ENCODE data around the gene ABI3. TPM values are rescaled to one million over a fixed set of nuclear protein-coding genes. Genes with fewer than 3 reads are reported as not detected.
"Not testable (repeated sequence)": the region's sequence is repeated elsewhere in the genome, so short reads cannot be mapped to it uniquely, and the experiment has no call there.

ABI3 gene, protein sequence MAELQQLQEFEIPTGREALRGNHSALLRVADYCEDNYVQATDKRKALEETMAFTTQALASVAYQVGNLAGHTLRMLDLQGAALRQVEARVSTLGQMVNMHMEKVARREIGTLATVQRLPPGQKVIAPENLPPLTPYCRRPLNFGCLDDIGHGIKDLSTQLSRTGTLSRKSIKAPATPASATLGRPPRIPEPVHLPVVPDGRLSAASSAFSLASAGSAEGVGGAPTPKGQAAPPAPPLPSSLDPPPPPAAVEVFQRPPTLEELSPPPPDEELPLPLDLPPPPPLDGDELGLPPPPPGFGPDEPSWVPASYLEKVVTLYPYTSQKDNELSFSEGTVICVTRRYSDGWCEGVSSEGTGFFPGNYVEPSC
- total RNA-seq, result 10 to 100 TPM in 1 of 8 experiments, 1 to 10 TPM in 3, under 1 TPM in 2, not detected in 2; 0.17 to 14.1 (median 1.7) TPM

DNA sequence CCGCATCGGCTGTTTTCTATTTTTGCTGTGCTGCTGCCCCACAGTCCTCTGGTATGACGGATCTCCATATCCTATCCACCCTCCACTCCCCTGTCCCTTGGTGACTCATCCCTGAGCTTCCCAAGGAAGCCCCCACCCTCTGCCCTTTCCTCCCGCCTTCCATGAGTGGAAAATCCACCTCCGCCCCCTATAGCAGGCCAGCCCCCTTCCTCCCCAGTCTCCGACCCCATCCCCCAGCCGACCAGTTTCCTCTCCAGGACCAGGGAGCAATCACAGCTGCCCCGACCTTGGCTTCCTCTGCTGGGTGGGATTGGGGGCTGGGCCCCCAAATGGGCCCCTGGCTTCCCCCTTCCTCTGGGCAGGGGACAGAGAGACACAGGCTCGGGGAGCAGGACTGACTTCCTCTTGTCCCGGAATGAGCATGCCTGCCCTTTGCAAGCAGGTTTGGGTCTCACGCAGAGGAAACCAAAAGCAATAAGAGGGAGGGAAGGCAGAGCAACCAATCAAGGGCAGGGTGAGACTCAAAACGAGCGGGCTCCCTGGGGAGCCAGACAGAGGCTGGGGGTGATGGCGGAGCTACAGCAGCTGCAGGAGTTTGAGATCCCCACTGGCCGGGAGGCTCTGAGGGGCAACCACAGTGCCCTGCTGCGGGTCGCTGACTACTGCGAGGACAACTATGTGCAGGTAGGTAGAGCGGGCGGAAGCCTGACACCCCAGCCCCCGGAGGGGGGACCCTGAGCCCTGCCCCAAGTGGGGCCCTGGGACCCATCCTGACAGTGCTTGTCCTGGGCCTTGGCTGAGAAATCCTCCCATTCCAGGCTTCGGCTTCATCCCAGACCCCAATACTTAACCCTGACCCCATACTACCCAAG, at the start of gene ABI3, which contains the start of gene GNGT2:
TSS of gene ABI3 (plus strand) at position 550 of the 872 bp plus-strand sequence. CDS start at position 568, 18 bp downstream.
TSS of gene GNGT2 (minus strand) at position 417 of the 872 bp plus-strand sequence. CDS start 3,152 bp downstream, outside the sequence.
- Histone ChIP-seq H3K4me3 (no peak within 1 kb of the TSS), H3K4me1 (replicated peaks in 1 of 2) (no peaks in the 10 kb centered on the region), H3K27ac (no peak within 1 kb of the TSS)
- ATAC-seq (replicated peaks in 6 of 8), result peak in 3 of 8 experiments; percentile 23 to 81 (median 75)
- in situ Hi-C loops (cut with MboI; ENCODE audit: low pct_unique_long_range_greater_than_20kb in 2 of 9, low sequenced_read_pairs in 9 of 9, unreplicated experiment in 9 of 9), result no loop called here
- WGBS, 10 experiments, result 0 to 80% (median 29%) methylated on average over 1 to 9 of the region's 22 CpGs; no CpG with 5 or more reads in 3 of the 10 experiments

DNA sequence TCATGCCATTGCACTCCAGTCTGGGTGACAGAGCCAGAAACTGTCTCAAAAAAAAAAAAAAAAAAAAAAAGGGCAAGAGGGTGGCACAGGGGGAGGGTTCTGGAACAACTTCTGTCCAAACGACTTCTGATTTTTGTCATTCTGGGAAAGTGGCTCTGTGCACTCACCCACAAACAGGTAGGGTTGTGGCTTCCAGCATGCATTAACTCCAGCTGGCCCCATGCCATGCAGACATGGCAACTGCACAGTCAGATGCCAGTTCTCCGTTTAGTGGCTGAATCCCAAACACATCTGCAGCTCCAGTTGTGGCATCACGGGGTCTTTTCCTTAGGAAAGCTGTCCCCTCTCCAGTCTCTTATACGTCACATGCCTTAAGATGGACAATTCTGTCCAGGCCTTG, 47.6 kb upstream of the ABI3 start:
- Histone ChIP-seq H3K4me3 (no peak overlapping the region), H3K27ac (no peak overlapping the region), H3K4me1 (replicated peaks in 1 of 2) (no peaks in the 10 kb centered on the region)
- ATAC-seq (replicated peaks in 6 of 8), result no peak
- in situ Hi-C loops (cut with MboI; ENCODE audit: low pct_unique_long_range_greater_than_20kb in 2 of 9, low sequenced_read_pairs in 9 of 9, unreplicated experiment in 9 of 9), result no loop called here
- 0 to 77% (median 29%) methylated on average over 1 to 3 of the region's 4 CpGs; no CpG with 5 or more reads in 5 of the 10 experiments for WGBS, 10 experiments

DNA sequence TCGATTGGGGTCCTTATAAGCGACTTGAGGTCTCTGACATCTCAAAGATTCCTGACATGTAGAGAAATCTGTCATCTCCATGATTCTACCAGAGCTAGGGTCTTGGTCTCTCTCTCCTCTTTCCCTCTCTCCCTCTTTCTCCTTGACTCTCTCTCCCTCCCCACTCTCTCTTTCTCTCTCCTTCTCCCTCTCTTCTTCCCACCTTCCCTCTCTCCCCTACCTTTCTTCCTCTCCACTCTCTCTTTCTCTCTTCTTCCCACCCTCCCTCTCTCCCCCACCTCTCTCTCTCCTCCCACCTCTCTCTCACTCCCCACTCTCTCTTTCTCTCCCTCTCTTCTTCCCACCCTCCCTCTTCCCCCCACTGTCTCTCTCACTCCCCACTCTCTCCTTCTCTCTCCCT, 45.4 kb upstream of the ABI3 start:
- in situ Hi-C loops (cut with MboI; ENCODE audit: low pct_unique_long_range_greater_than_20kb in 2 of 9, low sequenced_read_pairs in 9 of 9, unreplicated experiment in 9 of 9), result no loop called here
- no peaks in the 10 kb centered on the region for H3K4me1 ChIP-seq (replicated peaks in 1 of 2)
- no peak for ATAC-seq (replicated peaks in 6 of 8)
- H3K27ac ChIP-seq, result no peak overlapping the region
- no peak overlapping the region for H3K4me3 ChIP-seq
- WGBS, 10 experiments, result 20 to 90% (median 60%) methylated on average over 1 to 2 of the region's 2 CpGs; no CpG with 5 or more reads in 1 of the 10 experiments

DNA sequence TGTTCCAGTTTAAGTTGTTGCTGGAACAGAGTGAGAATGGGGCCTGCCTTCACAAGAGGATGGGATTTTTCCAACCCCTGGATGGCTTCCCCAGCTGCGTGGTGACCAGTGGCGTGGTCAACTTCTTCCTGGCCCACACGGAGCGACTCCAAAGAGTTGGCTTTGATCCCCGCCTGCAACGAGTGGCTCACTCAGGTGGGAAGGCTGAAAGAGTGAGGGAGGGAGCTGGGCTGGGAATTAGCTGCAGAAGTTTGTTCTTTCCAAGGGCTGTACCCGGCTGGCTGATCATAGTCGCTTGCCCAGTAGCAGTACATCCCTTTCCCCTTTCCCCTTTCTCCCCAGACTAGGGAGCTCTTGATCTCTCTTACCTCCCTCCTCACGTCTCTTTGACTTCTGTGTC, 41.8 kb upstream of the ABI3 start:
- no peak for ATAC-seq (replicated peaks in 6 of 8)
- H3K27ac ChIP-seq, result no peak overlapping the region
- no peak overlapping the region for H3K4me3 ChIP-seq
- WGBS, 10 experiments, result 0 to 85% (median 35%) methylated on average over 1 to 6 of the region's 9 CpGs; no CpG with 5 or more reads in 1 of the 10 experiments
- in situ Hi-C loops (cut with MboI; ENCODE audit: low pct_unique_long_range_greater_than_20kb in 2 of 9, low sequenced_read_pairs in 9 of 9, unreplicated experiment in 9 of 9), result no loop called here
- H3K4me1 ChIP-seq (replicated peaks in 1 of 2), result no peaks in the 10 kb centered on the region

DNA sequence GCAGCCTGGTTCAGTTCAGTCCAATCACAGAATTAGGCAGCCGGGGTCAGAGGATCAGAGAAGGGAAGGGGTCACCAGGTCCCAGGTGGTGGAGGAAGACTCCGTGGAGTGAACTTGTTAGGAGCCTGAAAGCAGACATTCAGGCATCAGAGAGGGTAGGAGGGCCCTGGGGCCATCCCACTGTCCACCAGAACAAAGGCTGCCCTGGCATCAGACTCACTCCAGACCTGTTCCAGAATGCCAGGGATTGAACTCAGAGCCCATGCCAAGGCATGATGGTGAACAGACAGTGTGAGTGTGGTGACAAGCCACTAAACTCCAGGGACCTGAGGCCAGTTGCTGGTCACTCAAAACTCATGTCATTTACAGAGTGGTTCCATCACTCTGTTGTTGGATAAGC, 40.3 kb upstream of the ABI3 start:
- no peak overlapping the region for H3K4me3 ChIP-seq
- no peaks in the 10 kb centered on the region for H3K4me1 ChIP-seq (replicated peaks in 1 of 2)
- in situ Hi-C loops (cut with MboI; ENCODE audit: low pct_unique_long_range_greater_than_20kb in 2 of 9, low sequenced_read_pairs in 9 of 9, unreplicated experiment in 9 of 9), result no loop called here
- WGBS, 10 experiments, result 8 to 67% (median 16%) methylated on average over 1 to 2 of the region's 2 CpGs; no CpG with 5 or more reads in 6 of the 10 experiments
- no peak overlapping the region for H3K27ac ChIP-seq
- no peak for ATAC-seq (replicated peaks in 6 of 8)

DNA sequence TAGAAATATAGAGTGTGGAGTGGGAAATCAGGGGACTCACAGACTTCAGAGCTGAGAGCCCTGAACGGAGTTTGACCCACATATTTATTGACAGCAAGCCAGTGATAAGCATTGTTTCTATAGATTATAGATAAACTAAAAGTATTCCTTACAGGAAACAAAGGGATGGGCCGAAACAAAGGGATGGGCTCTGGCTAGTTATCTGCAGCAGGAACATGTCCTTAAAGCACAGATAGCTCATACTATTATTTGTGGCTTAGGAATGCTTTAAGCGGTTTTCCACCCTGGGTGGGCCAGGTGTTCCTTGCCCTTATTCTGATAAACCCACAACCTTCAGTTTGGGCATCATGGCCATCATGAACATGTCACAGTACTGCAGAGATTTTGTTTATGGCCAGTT, 39.8 kb upstream of the ABI3 start:
- ATAC-seq (replicated peaks in 6 of 8); in situ Hi-C loops (cut with MboI; ENCODE audit: low pct_unique_long_range_greater_than_20kb in 2 of 9, low sequenced_read_pairs in 9 of 9, unreplicated experiment in 9 of 9); H3K27ac ChIP-seq; H3K4me1 ChIP-seq (replicated peaks in 1 of 2); H3K4me3 ChIP-seq: not testable (repeated sequence)
- WGBS, 10 experiments, result 0 to 72% (median 49%) methylated on average over 1 to 3 of the region's 3 CpGs; no CpG with 5 or more reads in 3 of the 10 experiments

DNA sequence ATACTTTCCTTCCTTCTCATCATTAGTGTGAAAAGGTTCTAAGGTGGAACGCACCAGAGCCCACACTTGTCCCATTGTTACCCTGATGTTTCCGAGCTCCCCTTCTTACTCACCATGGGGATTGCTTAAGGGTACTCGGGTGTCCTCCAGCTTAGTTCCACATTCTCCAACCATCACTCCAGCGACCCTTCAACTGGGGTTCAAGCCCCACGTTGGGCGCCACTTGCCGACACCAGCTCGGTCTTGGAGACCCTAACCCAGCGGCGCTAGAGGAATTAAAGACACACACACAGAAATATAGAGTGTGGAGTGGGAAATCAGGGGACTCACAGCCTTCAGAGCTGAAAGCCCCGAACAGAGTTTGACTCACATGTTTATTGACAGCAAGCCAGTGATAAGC, 34.5 kb upstream of the ABI3 start:
- H3K27ac ChIP-seq; ATAC-seq (replicated peaks in 6 of 8); H3K4me3 ChIP-seq; in situ Hi-C loops (cut with MboI; ENCODE audit: low pct_unique_long_range_greater_than_20kb in 2 of 9, low sequenced_read_pairs in 9 of 9, unreplicated experiment in 9 of 9); H3K4me1 ChIP-seq (replicated peaks in 1 of 2): not testable (repeated sequence)
- 35 to 90% (median 83%) methylated on average over 2 to 10 of the region's 11 CpGs; no CpG with 5 or more reads in 4 of the 10 experiments for WGBS, 10 experiments

DNA sequence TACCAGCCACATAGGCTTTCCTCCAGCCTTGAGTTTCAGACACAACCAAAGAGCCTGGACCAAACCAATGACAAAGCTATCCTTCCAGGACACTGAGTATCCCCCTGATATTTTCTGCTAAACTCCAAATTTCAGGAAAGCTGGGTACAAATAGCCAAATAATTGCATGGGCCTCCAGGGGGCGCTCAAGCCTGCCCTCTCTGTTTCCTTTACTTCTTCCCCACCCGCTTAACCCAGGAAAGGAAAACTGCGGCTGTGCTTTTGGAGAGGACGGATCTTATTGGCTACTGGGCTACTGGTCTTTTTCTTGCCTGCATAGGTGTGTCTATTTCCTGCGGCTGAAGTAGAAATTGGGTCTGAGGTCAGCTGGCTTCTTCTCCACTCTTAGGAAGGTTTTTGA, 30.2 kb upstream of the ABI3 start:
- 0 to 36% (median 17%) methylated on average over 1 to 5 of the region's 5 CpGs; no CpG with 5 or more reads in 4 of the 10 experiments for WGBS, 10 experiments
- in situ Hi-C loops (cut with MboI; ENCODE audit: low pct_unique_long_range_greater_than_20kb in 2 of 9, low sequenced_read_pairs in 9 of 9, unreplicated experiment in 9 of 9), result no loop called here
- Histone ChIP-seq H3K4me3 (no peak overlapping the region), H3K27ac (no peak overlapping the region), H3K4me1 (replicated peaks in 1 of 2) (no peaks in the 10 kb centered on the region)
- peak in 3 of 8 experiments; percentile 62 to 75 (median 70) for ATAC-seq (replicated peaks in 6 of 8)

DNA sequence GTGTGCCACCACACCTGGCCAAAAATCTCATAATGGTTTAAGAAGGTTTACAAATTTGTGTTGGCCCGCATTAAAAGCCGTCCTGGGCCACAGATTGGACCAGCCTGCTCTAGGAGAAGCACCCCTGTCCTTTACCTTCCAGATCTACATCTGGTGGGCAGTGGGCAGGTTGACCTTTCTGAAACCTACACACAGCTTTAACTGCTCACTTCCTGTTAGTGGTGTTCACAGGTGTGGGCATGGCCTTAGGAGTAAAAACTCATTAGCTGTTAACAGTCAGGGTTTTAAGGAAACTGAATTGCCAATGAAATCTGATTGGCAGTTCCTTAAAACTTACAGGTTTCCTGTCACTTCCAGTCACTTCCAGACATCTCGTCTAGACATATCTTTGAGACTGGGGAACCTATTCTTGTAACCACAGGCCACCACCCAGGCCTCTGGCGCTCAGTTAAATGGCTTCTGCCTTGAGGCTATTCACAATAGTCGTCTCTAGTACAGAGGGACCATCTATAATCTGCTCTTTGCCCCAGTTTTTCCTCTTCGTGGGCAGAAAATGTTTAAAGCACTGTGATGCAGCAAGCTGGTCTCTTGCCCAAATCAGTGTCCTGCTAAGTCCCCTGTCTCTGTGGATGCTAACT, 29.4 kb upstream of the ABI3 start:
- Histone ChIP-seq H3K4me3 (no peak overlapping the region), H3K4me1 (replicated peaks in 1 of 2) (no peaks in the 10 kb centered on the region), H3K27ac (no peak overlapping the region)
- in situ Hi-C loops (cut with MboI; ENCODE audit: low pct_unique_long_range_greater_than_20kb in 2 of 9, low sequenced_read_pairs in 9 of 9, unreplicated experiment in 9 of 9), result no loop called here
- no peak for ATAC-seq (replicated peaks in 6 of 8)
- 0 to 100% (median 62%) methylated on average over 1 to 6 of the region's 6 CpGs for WGBS, 10 experiments

DNA sequence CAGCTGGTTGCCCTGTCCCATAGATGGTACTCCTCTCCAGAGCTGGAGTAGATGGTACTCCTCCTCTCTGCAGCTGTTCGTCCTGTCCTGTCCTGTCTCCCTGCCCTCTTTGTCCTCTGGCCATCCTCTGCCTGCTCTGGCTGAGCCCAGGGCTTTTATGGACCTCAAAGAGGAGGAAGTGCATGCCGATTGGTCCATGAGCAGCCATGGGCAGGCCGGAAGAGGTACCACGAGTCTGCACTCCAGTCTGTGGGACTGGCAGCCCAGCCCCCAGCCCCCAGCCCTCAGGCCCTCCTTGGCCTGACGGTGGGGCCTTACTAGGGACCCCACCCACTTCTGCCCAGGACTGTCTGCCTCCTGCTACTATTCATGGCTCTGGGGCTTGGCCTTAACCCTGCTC, 27.2 kb upstream of the ABI3 start:
- in situ Hi-C loops (cut with MboI; ENCODE audit: low pct_unique_long_range_greater_than_20kb in 2 of 9, low sequenced_read_pairs in 9 of 9, unreplicated experiment in 9 of 9), result no loop called here
- no peak overlapping the region for H3K4me3 ChIP-seq
- no peak overlapping the region for H3K27ac ChIP-seq
- whole genome bisulfite sequencing, 10 experiments, result 40% methylated on average over 3 of the region's 5 CpGs; no CpG with 5 or more reads in 9 of the 10 experiments
- ATAC-seq (replicated peaks in 6 of 8), result no peak
- H3K4me1 ChIP-seq (replicated peaks in 1 of 2), result no peaks in the 10 kb centered on the region

DNA sequence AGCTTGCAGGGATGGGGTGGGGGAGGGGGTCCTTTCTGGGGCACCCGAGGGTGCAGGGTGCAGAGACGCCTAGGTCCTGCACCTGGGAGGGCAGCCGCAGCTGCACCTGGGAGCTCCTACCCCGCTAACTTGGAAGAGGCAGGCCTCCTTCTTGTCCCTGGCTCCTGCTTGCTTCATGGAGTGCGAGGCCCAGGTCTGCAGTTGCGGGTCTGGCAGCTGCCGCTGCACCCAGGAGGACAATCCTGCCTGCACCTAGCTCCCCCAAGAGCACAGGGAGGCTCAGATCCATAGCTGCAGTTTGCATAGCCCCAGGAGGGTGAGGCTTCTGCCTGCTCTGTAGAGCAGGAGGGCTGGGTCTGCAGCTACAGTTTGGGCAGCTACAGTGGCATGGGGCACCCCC, 26.7 kb upstream of the ABI3 start:
- WGBS, 10 experiments, result 40 to 73% methylated on average over 2 to 3 of the region's 7 CpGs; no CpG with 5 or more reads in 8 of the 10 experiments
- H3K27ac ChIP-seq, result no peak overlapping the region
- in situ Hi-C loops (cut with MboI; ENCODE audit: low pct_unique_long_range_greater_than_20kb in 2 of 9, low sequenced_read_pairs in 9 of 9, unreplicated experiment in 9 of 9), result no loop called here
- ATAC-seq (replicated peaks in 6 of 8), result no peak
- no peak overlapping the region for H3K4me3 ChIP-seq
- no peaks in the 10 kb centered on the region for H3K4me1 ChIP-seq (replicated peaks in 1 of 2)

DNA sequence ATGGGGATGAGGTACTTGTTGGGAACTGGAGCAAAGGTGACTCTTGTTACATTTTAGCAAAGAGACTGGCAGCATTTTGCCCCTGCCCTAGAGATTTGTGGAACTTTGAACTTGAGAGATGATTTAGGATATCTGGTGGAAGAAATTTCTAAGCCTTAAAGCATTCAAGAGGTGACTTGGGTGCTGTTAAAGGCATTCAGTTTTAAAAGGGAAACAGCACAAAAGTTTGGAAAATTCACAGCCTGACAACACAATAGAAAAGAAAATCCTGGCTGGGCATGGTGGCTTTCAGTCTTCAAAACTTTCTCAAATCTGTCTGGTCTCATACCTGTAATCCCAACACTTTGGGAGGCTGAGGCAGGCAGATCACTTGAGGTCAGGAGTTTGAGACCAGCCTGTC, 26.0 kb upstream of the ABI3 start:
- not testable (repeated sequence) for ATAC-seq (replicated peaks in 6 of 8)

DNA sequence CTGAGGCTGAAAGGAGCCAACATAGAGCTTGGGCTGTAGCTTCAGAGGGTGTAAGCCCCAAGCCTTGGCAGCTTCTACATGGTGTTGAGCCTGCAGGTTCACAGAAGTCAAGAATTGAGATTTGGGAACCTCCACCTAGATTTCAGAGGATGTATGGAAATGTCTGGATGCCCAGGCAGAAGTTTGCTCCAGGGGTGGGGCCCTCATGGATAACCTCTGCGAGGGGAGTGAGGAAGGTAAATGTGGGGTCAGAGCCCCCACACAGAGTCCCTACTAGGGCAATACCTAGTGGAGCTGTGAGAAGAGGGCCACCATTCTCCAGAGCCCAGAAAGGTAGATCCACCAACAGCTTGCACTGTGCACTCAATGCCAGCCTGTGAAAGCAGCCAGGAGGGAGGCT, 25.1 kb upstream of the ABI3 start:
- WGBS, 10 experiments, result 20% methylated on average over 1 of the region's 1 CpG; no CpG with 5 or more reads in 9 of the 10 experiments
- H3K4me3 ChIP-seq; H3K4me1 ChIP-seq (replicated peaks in 1 of 2); ATAC-seq (replicated peaks in 6 of 8); in situ Hi-C loops (cut with MboI; ENCODE audit: low pct_unique_long_range_greater_than_20kb in 2 of 9, low sequenced_read_pairs in 9 of 9, unreplicated experiment in 9 of 9); H3K27ac ChIP-seq: not testable (repeated sequence)

More for the DNA sequence above, 26.0 kb upstream of the ABI3 start:
- in situ Hi-C loops (cut with MboI; ENCODE audit: low pct_unique_long_range_greater_than_20kb in 2 of 9, low sequenced_read_pairs in 9 of 9, unreplicated experiment in 9 of 9); H3K4me1 ChIP-seq (replicated peaks in 1 of 2); H3K27ac ChIP-seq; H3K4me3 ChIP-seq: not testable (repeated sequence)
